ENCODE data around the gene DAZAP1.

The DAZAP1 gene

GRCh38 chr19:1460033-1460995 is 52.9 kb downstream of the DAZAP1 start:
- DNase-seq, result no peak

- no peak for DNase-seq
These were observed 54.5 kb downstream of the DAZAP1 start for GRCh38 chr19:1461862-1462261.

DNA sequence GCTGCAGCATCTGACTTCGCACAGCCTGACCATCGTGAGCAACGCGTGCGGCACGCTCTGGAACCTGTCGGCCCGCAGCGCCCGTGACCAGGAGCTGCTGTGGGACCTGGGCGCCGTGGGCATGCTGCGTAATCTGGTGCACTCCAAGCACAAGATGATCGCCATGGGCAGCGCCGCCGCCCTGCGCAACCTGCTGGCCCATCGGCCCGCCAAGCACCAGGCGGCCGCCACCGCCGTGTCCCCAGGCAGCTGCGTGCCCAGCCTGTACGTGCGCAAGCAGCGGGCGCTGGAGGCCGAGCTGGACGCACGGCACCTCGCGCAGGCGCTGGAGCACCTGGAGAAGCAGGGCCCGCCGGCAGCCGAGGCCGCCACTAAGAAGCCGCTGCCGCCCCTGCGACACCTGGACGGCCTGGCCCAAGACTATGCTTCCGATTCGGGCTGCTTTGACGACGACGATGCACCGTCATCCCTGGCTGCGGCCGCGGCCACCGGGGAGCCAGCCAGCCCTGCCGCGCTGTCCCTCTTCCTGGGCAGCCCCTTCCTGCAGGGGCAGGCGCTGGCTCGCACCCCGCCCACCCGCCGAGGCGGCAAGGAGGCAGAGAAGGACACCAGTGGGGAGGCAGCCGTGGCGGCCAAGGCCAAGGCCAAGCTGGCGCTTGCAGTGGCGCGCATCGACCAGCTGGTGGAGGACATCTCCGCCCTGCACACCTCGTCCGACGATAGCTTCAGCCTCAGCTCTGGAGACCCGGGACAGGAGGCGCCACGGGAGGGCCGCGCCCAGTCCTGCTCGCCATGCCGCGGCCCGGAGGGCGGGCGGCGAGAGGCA is 58.0 kb downstream of the DAZAP1 start:
- no peak for DNase-seq

DNA sequence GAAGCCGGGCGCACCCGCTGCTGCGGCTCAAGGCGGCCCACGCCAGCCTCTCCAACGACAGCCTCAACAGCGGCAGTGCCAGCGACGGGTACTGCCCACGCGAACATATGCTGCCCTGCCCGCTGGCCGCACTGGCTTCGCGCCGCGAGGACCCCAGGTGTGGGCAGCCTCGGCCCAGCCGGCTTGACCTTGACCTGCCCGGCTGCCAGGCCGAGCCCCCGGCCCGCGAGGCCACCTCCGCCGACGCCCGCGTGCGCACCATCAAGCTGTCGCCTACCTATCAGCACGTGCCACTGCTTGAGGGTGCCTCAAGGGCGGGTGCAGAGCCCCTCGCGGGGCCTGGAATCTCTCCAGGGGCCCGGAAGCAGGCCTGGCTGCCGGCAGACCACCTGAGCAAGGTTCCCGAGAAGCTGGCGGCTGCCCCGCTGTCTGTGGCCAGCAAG is 58.7 kb downstream of the DAZAP1 start:
- DNase-seq, result no peak

DNA sequence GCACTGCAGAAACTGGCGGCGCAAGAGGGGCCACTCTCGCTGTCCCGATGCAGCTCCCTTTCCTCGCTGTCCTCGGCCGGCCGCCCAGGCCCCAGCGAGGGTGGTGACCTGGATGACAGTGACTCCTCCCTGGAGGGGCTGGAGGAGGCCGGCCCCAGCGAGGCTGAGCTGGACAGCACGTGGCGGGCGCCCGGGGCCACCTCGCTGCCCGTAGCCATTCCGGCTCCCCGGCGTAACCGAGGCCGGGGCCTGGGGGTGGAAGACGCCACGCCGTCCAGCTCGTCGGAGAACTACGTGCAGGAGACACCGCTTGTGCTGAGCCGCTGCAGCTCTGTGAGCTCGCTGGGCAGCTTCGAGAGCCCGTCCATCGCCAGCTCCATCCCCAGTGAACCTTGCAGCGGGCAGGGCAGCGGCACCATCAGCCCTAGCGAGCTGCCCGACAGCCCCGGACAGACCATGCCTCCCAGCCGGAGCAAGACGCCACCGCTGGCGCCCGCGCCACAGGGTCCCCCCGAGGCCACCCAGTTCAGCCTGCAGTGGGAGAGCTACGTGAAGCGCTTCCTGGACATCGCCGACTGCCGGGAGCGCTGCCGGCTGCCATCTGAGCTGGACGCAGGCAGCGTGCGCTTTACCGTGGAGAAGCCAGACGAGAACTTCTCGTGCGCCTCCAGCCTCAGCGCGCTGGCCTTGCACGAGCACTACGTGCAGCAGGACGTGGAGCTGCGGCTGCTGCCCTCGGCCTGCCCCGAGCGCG is 59.3 kb downstream of the DAZAP1 start:
- DNase-seq, result no peak

DNA sequence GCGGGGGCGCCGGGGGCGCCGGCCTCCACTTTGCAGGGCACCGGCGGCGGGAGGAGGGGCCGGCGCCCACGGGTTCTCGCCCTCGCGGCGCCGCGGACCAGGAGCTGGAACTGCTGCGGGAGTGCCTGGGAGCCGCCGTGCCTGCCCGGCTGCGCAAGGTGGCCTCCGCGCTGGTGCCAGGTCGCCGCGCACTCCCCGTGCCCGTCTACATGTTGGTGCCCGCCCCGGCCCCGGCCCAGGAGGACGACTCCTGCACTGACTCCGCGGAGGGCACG is 59.8 kb downstream of the DAZAP1 start:
- no peak for DNase-seq

DNA sequence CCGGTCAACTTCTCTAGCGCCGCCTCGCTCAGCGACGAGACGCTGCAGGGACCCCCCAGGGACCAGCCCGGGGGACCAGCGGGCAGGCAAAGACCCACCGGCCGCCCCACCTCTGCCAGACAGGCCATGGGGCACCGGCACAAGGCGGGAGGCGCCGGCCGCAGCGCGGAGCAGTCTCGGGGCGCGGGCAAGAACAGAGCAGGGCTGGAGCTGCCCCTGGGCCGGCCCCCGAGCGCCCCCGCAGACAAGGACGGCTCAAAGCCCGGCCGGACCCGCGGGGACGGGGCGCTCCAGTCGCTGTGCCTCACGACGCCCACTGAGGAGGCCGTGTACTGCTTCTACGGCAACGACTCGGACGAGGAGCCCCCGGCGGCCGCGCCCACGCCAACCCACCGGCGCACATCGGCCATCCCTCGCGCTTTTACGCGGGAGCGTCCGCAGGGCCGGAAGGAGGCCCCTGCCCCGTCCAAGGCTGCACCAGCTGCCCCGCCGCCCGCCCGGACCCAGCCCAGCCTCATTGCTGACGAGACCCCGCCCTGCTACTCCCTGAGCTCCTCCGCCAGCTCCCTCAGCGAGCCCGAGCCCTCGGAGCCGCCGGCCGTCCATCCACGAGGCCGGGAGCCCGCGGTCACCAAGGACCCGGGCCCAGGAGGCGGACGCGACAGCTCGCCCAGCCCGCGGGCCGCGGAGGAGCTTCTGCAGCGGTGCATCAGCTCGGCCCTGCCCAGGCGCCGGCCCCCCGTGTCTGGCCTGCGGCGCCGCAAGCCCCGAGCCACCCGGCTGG is 60.3 kb downstream of the DAZAP1 start:
- no peak for DNase-seq

- DNase-seq, result no peak
These were observed 61.0 kb downstream of the DAZAP1 start for GRCh38 chr19:1468274-1468820.

GRCh38 chr19:1468821-1469254 is 61.5 kb downstream of the DAZAP1 start:
- DNase-seq, result peak; percentile 63

GRCh38 chr19:1469255-1470054 is 62.1 kb downstream of the DAZAP1 start:
- DNase-seq, result no peak

DNA sequence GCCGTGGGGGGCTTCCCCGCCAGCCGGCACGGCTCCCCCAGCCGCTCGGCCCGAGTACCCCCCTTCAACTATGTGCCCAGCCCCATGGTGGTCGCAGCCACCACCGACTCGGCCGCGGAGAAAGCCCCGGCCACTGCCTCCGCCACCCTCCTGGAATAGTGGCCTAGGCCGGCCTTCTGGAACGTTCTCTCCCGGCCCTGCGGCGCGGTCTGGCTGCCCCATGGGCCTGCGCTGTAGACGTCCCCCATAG is 62.6 kb downstream of the DAZAP1 start:
- no peak for DNase-seq

GRCh38 chr19:1470305-1471009 is 63.1 kb downstream of the DAZAP1 start:
- DNase-seq, result peak; percentile 79

DNA sequence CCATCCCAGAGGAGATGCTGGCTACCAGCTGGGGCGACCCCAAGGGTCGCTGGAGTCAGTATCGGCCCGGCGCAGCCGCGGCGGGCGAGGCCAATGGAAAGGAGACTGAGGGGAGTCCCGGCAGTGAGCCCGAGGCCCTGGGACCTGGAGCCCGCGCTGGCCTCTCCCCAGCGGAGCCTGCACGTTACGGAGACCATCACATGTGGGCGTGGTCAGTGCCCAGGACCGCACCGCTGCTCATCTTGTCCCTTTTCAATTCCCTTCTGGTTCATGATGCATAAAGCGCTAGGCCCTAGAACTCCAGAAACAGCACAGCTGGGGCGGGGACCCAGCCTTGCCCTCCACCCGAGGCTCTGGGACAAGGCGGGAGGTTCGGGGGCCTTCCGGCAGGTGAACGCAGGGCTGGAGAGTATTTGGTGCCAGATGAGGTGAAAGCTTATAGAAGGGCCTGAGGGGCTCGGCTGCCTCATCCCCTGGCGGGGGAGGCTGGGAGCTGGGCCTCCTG is 63.7 kb downstream of the DAZAP1 start:
- DNase-seq, result no peak

- no peak for DNase-seq
These were observed 64.3 kb downstream of the DAZAP1 start for GRCh38 chr19:1471515-1472160.

- no peak for DNase-seq
These were observed 65.1 kb downstream of the DAZAP1 start for GRCh38 chr19:1472231-1473084.

DNA sequence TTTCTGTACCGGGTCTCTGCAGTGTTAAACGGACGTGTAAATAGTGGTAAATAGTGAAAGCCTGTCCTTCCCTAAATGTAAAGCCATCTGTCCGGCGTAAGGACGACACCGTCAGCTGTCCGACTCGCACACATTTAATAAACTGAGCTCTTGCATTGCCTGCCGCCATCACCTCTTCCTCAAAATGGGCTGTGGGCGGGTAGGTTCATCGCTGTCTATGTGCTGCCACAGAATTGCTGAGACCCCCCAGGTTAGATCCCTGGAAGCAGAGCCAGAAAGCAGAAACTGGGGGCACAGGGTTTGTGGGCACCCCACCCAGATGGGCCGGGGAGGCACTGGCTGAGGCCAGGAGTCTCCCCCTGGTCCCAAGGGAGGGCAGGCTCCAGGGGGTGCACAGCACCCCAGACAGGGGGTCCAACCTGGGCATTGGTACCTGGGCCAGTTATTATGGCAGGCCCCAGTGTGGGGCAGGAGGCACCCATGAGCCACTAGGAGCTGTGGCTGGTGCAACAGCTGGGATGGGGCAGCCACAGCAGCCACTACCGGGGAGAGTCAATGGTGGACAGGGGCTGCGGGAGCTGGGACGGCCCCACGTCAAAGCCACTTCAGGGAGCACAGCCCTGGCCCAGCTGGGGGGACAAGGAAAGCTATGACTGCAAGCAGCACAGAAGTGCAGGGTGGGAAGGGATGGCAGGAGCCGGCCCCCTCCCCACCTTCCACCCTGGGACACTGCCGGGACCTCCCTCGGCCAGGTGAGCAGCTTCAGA is 65.9 kb downstream of the DAZAP1 start:
- no peak for DNase-seq

GRCh38 chr19:1474011-1474764 is 66.8 kb downstream of the DAZAP1 start:
- no peak for DNase-seq

Measured in activated CD4-positive, alpha-beta T cell treated with anti-CD3 and anti-CD28 coated beads for 48 hours (primary cell).